K562 (cell line): Measurements from ENCODE around the gene YIPF4. TPM values are rescaled to one million over a fixed set of nuclear protein-coding genes. Genes with fewer than 3 reads are reported as not detected.
A peak's percentile ranks its signal among the peaks of the same experiment; 100 is the strongest.

ENCODE experiments used
- CEBPG ChIP-seq, 3 experiments: fragments of 200-800 bp in 1 of 3; sonication (Bioruptor generic) in 1 of 3; sonication (generic) in 1 of 3; formaldehyde crosslinking in 1 of 3; IDR thresholded peaks in 2 of 3; conservative IDR thresholded peaks in 1 of 3; 2 replicates each; pipeline versions ENCODE4 v1.6.1 to v1.8.0; 2016 to 2022; ENCODE audit warnings: missing compliant biosample characterization in 2 of 3, missing genetic modification characterization in 2 of 3, mild to moderate bottlenecking in 1 of 3, missing genetic modification reagents in 1 of 3
- FOXP1 ChIP-seq: sonication (generic); formaldehyde crosslinking; IDR thresholded peaks from 2 replicates; pipeline ENCODE4 v1.8.0; 2022; ENCODE audit warnings: mild to moderate bottlenecking, missing genetic modification reagents
- PPARD ChIP-seq: fragments of 250-450 bp; sonication (Bioruptor Pico); IDR thresholded peaks from 2 replicates; pipeline ENCODE4 v1.8.0; 2022; ENCODE audit warnings: inconsistent platforms, mild to moderate bottlenecking, moderate library complexity
- TCF7 ChIP-seq: sonication (generic); IDR thresholded peaks from 2 replicates; pipeline ENCODE4 v1.6.1; 2016; ENCODE audit warnings: antibody characterized with exemption, borderline replicate concordance
- TRIM24 ChIP-seq, 2 experiments: fragments of 450-650 bp; IDR thresholded peaks; 2 replicates each; pipeline ENCODE4 v1.6.1; 2016
- polyA plus RNA-seq, 8 experiments: library from polyadenylated mRNA; depleted of rRNA in 4 of 8; stranded (reverse) in 5 of 8; unstranded in 3 of 8; fragments of >200 nt; fragmentation: Nextera tagmentation in 2 of 8; fragmentation: Illumina TruSeq in 1 of 8; extraction: Ambion mirVana in 2 of 8; extraction: Trizol in 1 of 8; gene quantifications; 2 replicates each; pipeline versions ENCODE4 v1.2.1 to v1.2.3, GENCODE V29; 2011 to 2014; ENCODE audit warnings: inconsistent platforms in 1 of 8, missing spikeins in 1 of 8
- total RNA-seq, 7 experiments: library from RNA; depleted of rRNA in 6 of 7; stranded (reverse); fragments of >200 nt in 6 of 7; fragmentation: Illumina TruSeq in 2 of 7; extraction: Trizol in 2 of 7; gene quantifications; 2 replicates each; pipeline versions ENCODE4 v1.2.1 to v1.2.3, GENCODE V29; 2011 to 2021; ENCODE audit warnings: low replicate concordance in 1 of 7
- TF ChIP-seq, protein P1 (sequence below), 2 experiments: fragments of 450-650 bp in 1 of 2; sonication (generic) in 1 of 2; formaldehyde crosslinking in 1 of 2; IDR thresholded peaks; 2 replicates each; pipeline versions ENCODE4 v1.7.1 to v1.9.0; 2016 to 2022; ENCODE audit warnings: inconsistent platforms in 1 of 2, mild to moderate bottlenecking in 1 of 2, missing genetic modification reagents in 1 of 2
- TF ChIP-seq, protein P2 (sequence below): fragments of 250-450 bp; sonication (Bioruptor Pico); IDR thresholded peaks from 2 replicates; pipeline ENCODE4 v1.8.0; 2021; ENCODE audit warnings: mild to moderate bottlenecking, moderate library complexity

Gene YIPF4
- total and polyA plus RNA-seq, 9 of the 15 experiments (the other 6 are each of a cell fraction or from before 2014, with no cell fraction given), result 4.9 to 46.9 (median 17.5) TPM

DNA sequence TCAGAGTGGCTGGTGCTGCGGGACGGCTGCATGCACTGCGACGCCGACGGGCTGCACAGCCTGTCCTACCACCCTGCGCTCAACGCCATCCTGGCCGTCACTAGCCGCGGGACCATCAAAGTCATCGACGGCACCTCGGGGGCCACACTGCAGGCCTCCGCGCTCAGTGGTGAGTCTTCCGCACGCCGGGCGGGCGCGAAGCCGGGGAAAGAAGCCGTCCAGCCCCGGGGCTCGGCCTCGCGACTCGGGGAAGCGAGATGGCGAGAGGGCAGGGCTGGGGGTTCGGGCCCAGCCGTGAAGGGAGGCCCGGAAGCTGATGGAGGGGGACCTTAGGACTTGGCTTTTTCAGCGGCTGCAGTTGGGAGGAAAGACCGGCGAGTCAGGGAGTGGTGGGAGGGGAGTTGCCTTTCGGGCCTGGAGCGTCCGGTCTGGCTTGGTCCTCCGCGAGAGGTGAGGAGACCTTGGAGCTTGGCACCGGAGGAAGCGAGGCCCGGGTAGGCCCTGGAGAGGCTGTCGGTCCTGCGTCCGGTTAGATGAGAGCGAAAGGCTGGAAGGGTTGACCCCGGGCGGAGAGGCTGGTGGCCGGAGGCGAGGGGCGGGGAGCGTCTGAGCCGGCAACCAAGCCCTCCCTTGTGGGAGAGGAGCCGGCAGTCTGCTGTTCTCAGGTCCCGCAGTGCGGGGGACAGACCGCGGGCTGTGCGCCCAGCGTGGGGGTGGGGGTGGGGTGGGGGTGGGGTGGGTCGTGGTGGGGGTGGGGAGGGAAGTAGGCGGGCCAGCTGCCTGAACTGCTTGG is 79.8 kb downstream of the YIPF4 start (continued):
- TF ChIP-seq, protein P1, sequence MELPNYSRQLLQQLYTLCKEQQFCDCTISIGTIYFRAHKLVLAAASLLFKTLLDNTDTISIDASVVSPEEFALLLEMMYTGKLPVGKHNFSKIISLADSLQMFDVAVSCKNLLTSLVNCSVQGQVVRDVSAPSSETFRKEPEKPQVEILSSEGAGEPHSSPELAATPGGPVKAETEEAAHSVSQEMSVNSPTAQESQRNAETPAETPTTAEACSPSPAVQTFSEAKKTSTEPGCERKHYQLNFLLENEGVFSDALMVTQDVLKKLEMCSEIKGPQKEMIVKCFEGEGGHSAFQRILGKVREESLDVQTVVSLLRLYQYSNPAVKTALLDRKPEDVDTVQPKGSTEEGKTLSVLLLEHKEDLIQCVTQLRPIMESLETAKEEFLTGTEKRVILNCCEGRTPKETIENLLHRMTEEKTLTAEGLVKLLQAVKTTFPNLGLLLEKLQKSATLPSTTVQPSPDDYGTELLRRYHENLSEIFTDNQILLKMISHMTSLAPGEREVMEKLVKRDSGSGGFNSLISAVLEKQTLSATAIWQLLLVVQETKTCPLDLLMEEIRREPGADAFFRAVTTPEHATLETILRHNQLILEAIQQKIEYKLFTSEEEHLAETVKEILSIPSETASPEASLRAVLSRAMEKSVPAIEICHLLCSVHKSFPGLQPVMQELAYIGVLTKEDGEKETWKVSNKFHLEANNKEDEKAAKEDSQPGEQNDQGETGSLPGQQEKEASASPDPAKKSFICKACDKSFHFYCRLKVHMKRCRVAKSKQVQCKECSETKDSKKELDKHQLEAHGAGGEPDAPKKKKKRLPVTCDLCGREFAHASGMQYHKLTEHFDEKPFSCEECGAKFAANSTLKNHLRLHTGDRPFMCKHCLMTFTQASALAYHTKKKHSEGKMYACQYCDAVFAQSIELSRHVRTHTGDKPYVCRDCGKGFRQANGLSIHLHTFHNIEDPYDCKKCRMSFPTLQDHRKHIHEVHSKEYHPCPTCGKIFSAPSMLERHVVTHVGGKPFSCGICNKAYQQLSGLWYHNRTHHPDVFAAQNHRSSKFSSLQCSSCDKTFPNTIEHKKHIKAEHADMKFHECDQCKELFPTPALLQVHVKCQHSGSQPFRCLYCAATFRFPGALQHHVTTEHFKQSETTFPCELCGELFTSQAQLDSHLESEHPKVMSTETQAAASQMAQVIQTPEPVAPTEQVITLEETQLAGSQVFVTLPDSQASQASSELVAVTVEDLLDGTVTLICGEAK (IDR thresholded peaks at IDR 0.05), result no peak
- TF ChIP-seq, protein P1 (CRISPR knock-in tag; IDR thresholded peaks at IDR 0.05), result no peak
- no peak for TF ChIP-seq TRIM24 (IDR thresholded peaks at IDR 0.05)
- TF ChIP-seq, protein P2, sequence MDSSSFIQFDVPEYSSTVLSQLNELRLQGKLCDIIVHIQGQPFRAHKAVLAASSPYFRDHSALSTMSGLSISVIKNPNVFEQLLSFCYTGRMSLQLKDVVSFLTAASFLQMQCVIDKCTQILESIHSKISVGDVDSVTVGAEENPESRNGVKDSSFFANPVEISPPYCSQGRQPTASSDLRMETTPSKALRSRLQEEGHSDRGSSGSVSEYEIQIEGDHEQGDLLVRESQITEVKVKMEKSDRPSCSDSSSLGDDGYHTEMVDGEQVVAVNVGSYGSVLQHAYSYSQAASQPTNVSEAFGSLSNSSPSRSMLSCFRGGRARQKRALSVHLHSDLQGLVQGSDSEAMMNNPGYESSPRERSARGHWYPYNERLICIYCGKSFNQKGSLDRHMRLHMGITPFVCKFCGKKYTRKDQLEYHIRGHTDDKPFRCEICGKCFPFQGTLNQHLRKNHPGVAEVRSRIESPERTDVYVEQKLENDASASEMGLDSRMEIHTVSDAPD (CRISPR knock-in tag), result no peak
- peak; percentile 34; the same call in 1 of the 2 replicates for TF ChIP-seq TCF7
- no peak for TF ChIP-seq PPARD (CRISPR knock-in tag)
- no peak; the same call in none of the 2 replicates for TF ChIP-seq FOXP1 (CRISPR knock-in tag)
- TF ChIP-seq CEBPG (CRISPR knock-in tag; IDR thresholded peaks at IDR 0.05), result peak; percentile 36
- TF ChIP-seq CEBPG (tag; conservative IDR thresholded peaks at IDR 0.05 in 1 of 2, IDR thresholded peaks at IDR 0.05 in 1 of 2), result no peak
